H9 (cell line): Measurements from ENCODE around the gene TTC13. TPM values are rescaled to one million over a fixed set of nuclear protein-coding genes. Genes with fewer than 3 reads are reported as not detected.

Experiments
- DNase-seq: peaks from one replicate; pipeline ENCODE4 v3.0.0-alpha.2; 2017
- H2AFZ ChIP-seq: one replicate; pipeline ENCODE4 v1.6.1; 2013; ENCODE audit warnings: mild to moderate bottlenecking, low read length, control low read depth, moderate library complexity
- H2AK5ac ChIP-seq: 2 replicates; pipeline ENCODE4 v1.6.1; 2013; ENCODE audit warnings: low read length, control low read depth, mixed read lengths; ENCODE audit not compliant: insufficient read length
- H2BK120ac ChIP-seq: one replicate; pipeline ENCODE4 v1.6.1; 2013; ENCODE audit warnings: low read depth, mild to moderate bottlenecking, low read length, control low read depth, inconsistent platforms; ENCODE audit not compliant: poor library complexity, severe bottlenecking
- H2BK12ac ChIP-seq: 2 replicates; pipeline ENCODE4 v1.6.1; 2013; ENCODE audit warnings: low read length, control low read depth, mixed read lengths, low read depth; ENCODE audit not compliant: insufficient read length
- H2BK15ac ChIP-seq: 2 replicates; pipeline ENCODE4 v1.6.1; 2013; ENCODE audit warnings: low read depth, low read length, control low read depth
- H2BK20ac ChIP-seq: one replicate; pipeline ENCODE4 v1.6.1; 2013; ENCODE audit warnings: low read depth, mild to moderate bottlenecking, low read length, control low read depth, inconsistent platforms; ENCODE audit not compliant: poor library complexity, severe bottlenecking
- H2BK5ac ChIP-seq: 2 replicates; pipeline ENCODE4 v1.6.1; 2013; ENCODE audit warnings: low read length, control low read depth, mixed read lengths; ENCODE audit not compliant: insufficient read length
- H3K14ac ChIP-seq: 2 replicates; pipeline ENCODE4 v1.6.1; 2013; ENCODE audit warnings: low read length, control low read depth; ENCODE audit not compliant: insufficient read depth
- H3K18ac ChIP-seq: 2 replicates; pipeline ENCODE4 v1.6.1; 2013; ENCODE audit warnings: low read depth, mild to moderate bottlenecking, mixed read lengths, low read length, control low read depth; ENCODE audit not compliant: insufficient read length
- H3K23ac ChIP-seq: 2 replicates; pipeline ENCODE4 v1.6.1; 2013; ENCODE audit warnings: low read length, control low read depth, mixed read lengths, low read depth; ENCODE audit not compliant: insufficient read length
- H3K23me2 ChIP-seq: 2 replicates; pipeline ENCODE4 v1.6.1; 2013; ENCODE audit warnings: low read depth, mild to moderate bottlenecking, mixed read lengths, low read length, control low read depth; ENCODE audit not compliant: insufficient read length, poor library complexity, severe bottlenecking
- H3K27ac ChIP-seq: 2 replicates; pipeline ENCODE4 v1.5.1; 2013; ENCODE audit warnings: low read length, control low read depth, mixed read lengths, low read depth; ENCODE audit not compliant: insufficient read length
- H3K27me3 ChIP-seq: 2 replicates; pipeline ENCODE4 v1.6.1; 2013; ENCODE audit warnings: low read length, control low read depth, inconsistent platforms; ENCODE audit not compliant: insufficient read depth
- H3K4ac ChIP-seq: 2 replicates; pipeline ENCODE4 v1.6.1; 2013; ENCODE audit warnings: low read depth, mild to moderate bottlenecking, control low read depth, inconsistent platforms, low read length, moderate library complexity
- H3K4me1 ChIP-seq: 2 replicates; pipeline ENCODE4 v1.6.1; 2013; ENCODE audit warnings: low read length, control low read depth, inconsistent platforms; ENCODE audit not compliant: insufficient read depth
- H3K4me2 ChIP-seq: 2 replicates; pipeline ENCODE4 v1.6.1; 2013; ENCODE audit warnings: low read length, control low read depth, mixed read lengths; ENCODE audit not compliant: insufficient read length, insufficient read depth
- H3K56ac ChIP-seq: 2 replicates; pipeline ENCODE4 v1.6.1; 2013; ENCODE audit warnings: low read depth, mild to moderate bottlenecking, mixed read lengths, low read length, control low read depth; ENCODE audit not compliant: insufficient read length
- H3K79me1 ChIP-seq: 2 replicates; pipeline ENCODE4 v1.6.1; 2013; ENCODE audit warnings: low read depth, mild to moderate bottlenecking, moderate library complexity, low read length, control low read depth, inconsistent platforms; ENCODE audit not compliant: insufficient read depth, poor library complexity, severe bottlenecking
- H3K79me2 ChIP-seq: 2 replicates; pipeline ENCODE4 v1.6.1; 2013; ENCODE audit warnings: low read length, control low read depth, inconsistent platforms; ENCODE audit not compliant: insufficient read depth
- H3K9ac ChIP-seq: 2 replicates; pipeline ENCODE4 v1.6.1; 2013; ENCODE audit warnings: low read length, control low read depth, mixed read lengths; ENCODE audit not compliant: insufficient read length; ENCODE audit errors: extremely low read depth
- H3K9me3 ChIP-seq: one replicate; pipeline ENCODE4 v1.6.1; 2013; ENCODE audit warnings: low read depth, low read length, inconsistent platforms; ENCODE audit not compliant: control insufficient read depth
- H3T11ph ChIP-seq: one replicate; pipeline ENCODE4 v1.6.1; 2013; ENCODE audit warnings: mild to moderate bottlenecking, low read length, control low read depth, inconsistent platforms
- H4K20me1 ChIP-seq: one replicate; pipeline ENCODE4 v1.6.1; 2013; ENCODE audit not compliant: control insufficient read depth, insufficient read length, insufficient read depth
- H4K5ac ChIP-seq: 2 replicates; pipeline ENCODE4 v1.6.1; 2013; ENCODE audit warnings: low read depth, mild to moderate bottlenecking, mixed read lengths, low read length, control low read depth; ENCODE audit not compliant: insufficient read length
- H4K8ac ChIP-seq: replicated peaks from 2 replicates; pipeline ENCODE4 v1.6.1; 2013; ENCODE audit warnings: low read length, control low read depth, mixed read lengths, low read depth; ENCODE audit not compliant: insufficient read length
- H4K91ac ChIP-seq: 2 replicates; pipeline ENCODE4 v1.6.1; 2013; ENCODE audit warnings: low read depth, mild to moderate bottlenecking, moderate library complexity, mixed read lengths, low read length, control low read depth; ENCODE audit not compliant: insufficient read length
- H3K27ac Mint-ChIP-seq, 3 experiments: 2 replicates in 2 of 3; 3 replicates in 1 of 3; pipeline ENCODE4 v1.8.0; 2020 to 2021; ENCODE audit warnings: mixed read lengths in 3 of 3, mild to moderate bottlenecking in 1 of 3, moderate library complexity in 1 of 3
- H3K27me3 Mint-ChIP-seq: 2 replicates; pipeline ENCODE4 v1.8.0; 2021; ENCODE audit warnings: low read depth, mild to moderate bottlenecking, moderate library complexity, mixed read lengths
- H3K36me3 Mint-ChIP-seq, 3 experiments: 2 replicates in 2 of 3; 3 replicates in 1 of 3; pipeline ENCODE4 v1.8.0; 2020 to 2021; ENCODE audit warnings: low read depth in 3 of 3, mixed read lengths in 3 of 3; ENCODE audit not compliant: insufficient read depth in 1 of 3
- H3K4me1 Mint-ChIP-seq, 2 experiments: 2 replicates each; pipeline ENCODE4 v1.8.0; 2020; ENCODE audit warnings: mixed read lengths in 2 of 2
- H3K4me3 Mint-ChIP-seq, 2 experiments: 2 replicates in 1 of 2; 3 replicates in 1 of 2; pipeline ENCODE4 v1.8.0; 2020 to 2021; ENCODE audit warnings: mild to moderate bottlenecking in 2 of 2, mixed read lengths in 2 of 2, moderate library complexity in 1 of 2
- H3K9me3 Mint-ChIP-seq, 2 experiments: 2 replicates in 1 of 2; 3 replicates in 1 of 2; pipeline ENCODE4 v1.8.0; 2020; ENCODE audit warnings: mild to moderate bottlenecking in 2 of 2, mixed read lengths in 2 of 2, moderate library complexity in 1 of 2
- WGBS: extraction: QIAGEN DNeasy Blood & Tissue Kit; methylation state at CpG from one replicate; pipeline ENCODE4 v1.1.7; 2013; ENCODE audit warnings: missing lambda C conversion rate, low lambda C conversion rate, mixed read lengths; ENCODE audit not compliant: insufficient read length; ENCODE audit errors: extremely low coverage; 5-methylcytosine and 5-hydroxymethylcytosine counted together
- total RNA-seq: library from RNA; stranded (reverse); gene quantifications from 2 replicates; pipeline ENCODE4 v1.2.1, GENCODE V29; 2021
- TF ChIP-seq, protein P1 (sequence below): fragments of 200-600 bp; sonication (generic); conservative IDR thresholded peaks from 3 replicates; pipeline ENCODE4 v1.8.0; 2021; ENCODE audit warnings: antibody characterized with exemption, mild to moderate bottlenecking

The TTC13 gene
- total RNA-seq, 1 experiment from 2014 or later: 7.6 TPM

DNA sequence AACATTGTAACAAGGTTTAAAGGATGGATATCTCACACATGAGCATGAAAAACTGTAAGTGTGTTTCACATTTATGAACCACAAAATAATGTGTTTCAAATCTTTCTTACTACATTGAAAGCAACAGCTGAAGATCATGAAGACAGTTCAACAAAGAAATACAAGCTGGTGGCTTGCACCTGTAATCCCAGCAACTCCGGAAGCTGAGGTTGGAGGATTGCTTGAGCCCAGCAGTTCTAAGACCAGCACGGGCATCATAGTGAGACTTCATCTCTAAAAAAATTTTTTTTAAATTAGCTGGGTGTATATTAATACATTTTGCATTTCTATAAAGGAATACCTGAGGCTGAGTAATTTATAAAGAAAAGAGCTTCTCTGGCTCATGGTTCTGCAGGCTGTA, 83.2 kb downstream of the TTC13 start:
- Histone ChIP-seq H2BK12ac (no peak overlapping the region), H4K20me1 (no peaks in the 10 kb centered on the region), H3K9ac (no peak overlapping the region), H2AFZ (no peak overlapping the region), H3T11ph (no peak overlapping the region), H2BK20ac (no peak overlapping the region), H2BK120ac (no peak overlapping the region), H3K23ac (no peak overlapping the region), H3K79me1 (no peaks in the 10 kb centered on the region), H2AK5ac (no peak overlapping the region), H4K5ac (no peak overlapping the region), H3K27me3 (no peaks in the 10 kb centered on the region), H3K14ac (no peak overlapping the region), H4K8ac (no peak overlapping the region), H3K23me2 (no peaks in the 10 kb centered on the region), H2BK5ac (no peak overlapping the region), H3K9me3 (no peaks in the 10 kb centered on the region), H3K79me2 (no peaks in the 10 kb centered on the region), H3K56ac (no peak overlapping the region), H3K4ac (no peak overlapping the region), H4K91ac (no peak overlapping the region), H2BK15ac (no peak overlapping the region), H3K4me1 (no peaks in the 10 kb centered on the region), H3K27ac (no peak overlapping the region), H3K18ac (no peak overlapping the region), H3K4me2 (no peak overlapping the region)
- WGBS: no CpG with 5 or more reads among the region's 2 CpGs
- Mint-ChIP-seq H3K27me3 (peaks cover 43% of the 10 kb centered on the region), H3K4me3 (no peak overlapping the region), H3K4me1 (peaks cover 3 to 16% of the 10 kb centered on the region in 2 experiments; a peak in 2 of 4 replicates), H3K27ac (no peak overlapping the region), H3K9me3 (no peaks in the 10 kb centered on the region; a peak in 1 of 5 replicates), H3K36me3 (no peaks in the 10 kb centered on the region)
- no peak for DNase-seq
- TF ChIP-seq, protein P1, sequence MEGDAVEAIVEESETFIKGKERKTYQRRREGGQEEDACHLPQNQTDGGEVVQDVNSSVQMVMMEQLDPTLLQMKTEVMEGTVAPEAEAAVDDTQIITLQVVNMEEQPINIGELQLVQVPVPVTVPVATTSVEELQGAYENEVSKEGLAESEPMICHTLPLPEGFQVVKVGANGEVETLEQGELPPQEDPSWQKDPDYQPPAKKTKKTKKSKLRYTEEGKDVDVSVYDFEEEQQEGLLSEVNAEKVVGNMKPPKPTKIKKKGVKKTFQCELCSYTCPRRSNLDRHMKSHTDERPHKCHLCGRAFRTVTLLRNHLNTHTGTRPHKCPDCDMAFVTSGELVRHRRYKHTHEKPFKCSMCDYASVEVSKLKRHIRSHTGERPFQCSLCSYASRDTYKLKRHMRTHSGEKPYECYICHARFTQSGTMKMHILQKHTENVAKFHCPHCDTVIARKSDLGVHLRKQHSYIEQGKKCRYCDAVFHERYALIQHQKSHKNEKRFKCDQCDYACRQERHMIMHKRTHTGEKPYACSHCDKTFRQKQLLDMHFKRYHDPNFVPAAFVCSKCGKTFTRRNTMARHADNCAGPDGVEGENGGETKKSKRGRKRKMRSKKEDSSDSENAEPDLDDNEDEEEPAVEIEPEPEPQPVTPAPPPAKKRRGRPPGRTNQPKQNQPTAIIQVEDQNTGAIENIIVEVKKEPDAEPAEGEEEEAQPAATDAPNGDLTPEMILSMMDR: no peak
